GM19328 (cell line): ENCODE data around the gene IDS.
A peak's percentile ranks its signal among the peaks of the same experiment; 100 is the strongest.
"Not testable (repeated sequence)": the region's sequence is repeated elsewhere in the genome, so short reads cannot be mapped to it uniquely, and the experiment has no call there.

Experiments
- ATAC-seq: cut with Tn5 transposase; IDR thresholded peaks from one replicate; pipeline ENCODE4 v1.9.1; 2021; ENCODE audit warnings: mild to moderate bottlenecking, moderate library complexity; ENCODE audit not compliant: unreplicated experiment

IDS gene

DNA sequence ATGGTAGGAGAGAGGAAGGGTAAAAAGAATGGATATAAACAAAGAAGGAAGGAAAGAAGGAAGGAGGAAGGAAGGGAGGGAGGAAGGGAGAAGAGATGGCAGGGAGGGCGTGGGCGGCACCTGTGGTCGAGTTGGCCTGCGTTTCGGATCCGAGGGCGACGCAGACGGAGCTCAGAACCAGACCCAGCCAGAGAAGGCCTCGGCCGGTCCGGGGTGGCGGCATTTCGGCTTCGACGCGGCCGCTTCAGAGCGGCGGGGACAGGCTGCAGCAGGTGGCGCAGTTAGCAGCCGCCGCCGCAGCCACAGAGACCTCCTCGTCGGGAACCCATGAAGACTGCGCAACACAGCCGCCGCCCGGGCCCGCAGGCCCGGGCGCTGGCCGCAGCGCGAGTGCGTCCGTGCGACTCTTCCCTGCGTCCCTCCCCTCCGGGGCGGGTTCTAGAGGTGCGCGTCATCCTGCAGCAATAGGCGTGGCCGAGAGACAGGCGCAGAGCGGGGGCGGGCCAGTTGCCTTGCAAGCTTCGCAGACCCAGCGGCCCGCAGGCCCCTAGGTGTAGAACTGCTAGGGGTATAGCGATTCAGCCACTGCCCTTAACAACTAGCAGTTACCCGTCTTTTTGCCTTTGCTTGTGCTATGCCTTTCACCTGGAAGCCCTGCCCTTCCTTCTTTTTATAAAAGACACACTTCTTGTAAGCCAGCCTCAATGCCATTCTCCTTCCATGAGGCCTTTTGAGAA is at the start of gene IDS:
Gene IDS, minus strand, starts transcription at position 392 of the 737 bp plus-strand sequence. Its CDS starts 169 bp downstream, at position 223.
- ATAC-seq = peak; percentile 81

DNA sequence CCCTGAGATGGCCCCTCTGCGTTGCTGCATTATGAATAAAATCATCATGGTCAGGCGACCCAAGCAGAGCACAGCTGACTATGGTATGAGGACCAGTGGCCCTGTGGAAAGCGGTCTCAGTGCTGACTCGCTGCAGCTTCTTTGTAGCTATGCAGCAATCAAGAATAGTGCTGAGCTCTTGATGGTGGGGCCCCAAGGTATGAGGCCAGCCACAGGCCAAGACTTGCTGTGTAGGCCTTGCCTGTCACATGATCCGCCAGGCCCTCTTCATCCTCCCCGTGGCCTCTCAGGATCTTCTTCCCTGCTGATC is 46.8 kb upstream of the IDS start:
- ATAC-seq = not testable (repeated sequence)

DNA sequence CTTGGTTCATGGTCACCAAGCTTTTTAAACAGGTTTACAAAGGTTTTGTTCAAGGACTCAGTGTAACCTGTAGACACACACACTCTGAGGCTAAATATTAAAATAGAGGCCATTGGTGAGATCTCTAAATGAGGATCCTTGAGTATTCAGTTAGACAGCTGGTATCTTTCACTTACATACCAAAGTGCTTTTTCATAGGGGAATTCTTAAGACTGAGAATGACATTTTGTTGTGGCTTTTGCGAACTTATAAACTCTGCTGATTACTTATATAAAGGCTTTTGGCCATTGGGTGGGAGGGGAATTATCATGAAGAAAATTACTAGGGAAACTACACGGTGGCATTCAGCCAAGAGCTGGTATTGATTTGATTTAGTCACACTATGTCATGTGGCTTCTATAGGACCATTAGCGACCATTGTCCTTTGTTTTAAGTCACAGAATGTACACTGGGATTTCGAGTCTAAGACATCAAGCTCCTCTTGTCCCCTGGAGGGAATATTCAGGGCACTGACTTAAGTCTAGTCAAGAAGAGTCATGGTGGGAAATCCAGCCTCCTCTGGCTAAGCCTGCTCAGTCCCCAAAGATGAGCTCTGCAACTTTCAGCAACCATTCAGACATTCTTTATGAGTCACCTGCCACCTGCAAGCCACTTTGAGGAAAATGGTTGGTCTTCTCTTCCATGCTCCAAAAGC is 46.3 kb upstream of the IDS start:
- not testable (repeated sequence) for ATAC-seq

GRCh38 chrX:149550454-149550853 is 45.3 kb upstream of the IDS start:
- not testable (repeated sequence) for ATAC-seq

DNA sequence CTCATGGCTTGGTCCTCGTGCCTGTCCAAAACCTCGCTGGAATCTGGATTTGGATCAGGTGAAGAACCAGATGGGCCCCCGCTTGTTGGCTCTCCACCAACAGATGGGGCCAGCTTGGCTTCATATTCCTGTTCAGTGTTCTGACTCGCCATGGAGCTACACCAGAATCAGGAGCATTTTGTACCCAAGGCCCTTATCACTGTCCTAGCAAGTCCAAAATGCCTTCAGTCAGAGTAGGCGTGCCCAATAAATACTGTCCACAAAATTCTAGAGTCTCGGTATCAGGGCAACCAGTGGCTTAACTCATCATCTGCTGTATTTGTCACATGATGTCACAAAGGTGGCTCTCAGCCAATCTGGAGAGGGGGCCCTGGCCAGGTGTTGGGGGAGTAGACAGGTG is 44.6 kb upstream of the IDS start, which contains the start of gene HSFX3:
Gene HSFX3, minus strand, starts transcription at position 224 of the 400 bp plus-strand sequence. Its CDS starts 72 bp downstream, at position 152.
- not testable (repeated sequence) for ATAC-seq

- ATAC-seq = not testable (repeated sequence)
Measured at GRCh38 chrX:149547782-149548181, 42.7 kb upstream of the IDS start.

- not testable (repeated sequence) for ATAC-seq
Measured at GRCh38 chrX:149546962-149547361, 41.9 kb upstream of the IDS start.

- not testable (repeated sequence) for ATAC-seq
Measured at GRCh38 chrX:149545545-149546543, 40.7 kb upstream of the IDS start.

GRCh38 chrX:149541521-149542047 is 36.5 kb upstream of the IDS start:
- no peak for ATAC-seq

- peak; percentile 66 for ATAC-seq
Measured at GRCh38 chrX:149540621-149541520, 35.8 kb upstream of the IDS start, which contains the start of gene EOLA1. TSS of gene EOLA1 (plus strand) at chrX:149541012. CDS start at chrX:149545631, 4,619 bp downstream.

DNA sequence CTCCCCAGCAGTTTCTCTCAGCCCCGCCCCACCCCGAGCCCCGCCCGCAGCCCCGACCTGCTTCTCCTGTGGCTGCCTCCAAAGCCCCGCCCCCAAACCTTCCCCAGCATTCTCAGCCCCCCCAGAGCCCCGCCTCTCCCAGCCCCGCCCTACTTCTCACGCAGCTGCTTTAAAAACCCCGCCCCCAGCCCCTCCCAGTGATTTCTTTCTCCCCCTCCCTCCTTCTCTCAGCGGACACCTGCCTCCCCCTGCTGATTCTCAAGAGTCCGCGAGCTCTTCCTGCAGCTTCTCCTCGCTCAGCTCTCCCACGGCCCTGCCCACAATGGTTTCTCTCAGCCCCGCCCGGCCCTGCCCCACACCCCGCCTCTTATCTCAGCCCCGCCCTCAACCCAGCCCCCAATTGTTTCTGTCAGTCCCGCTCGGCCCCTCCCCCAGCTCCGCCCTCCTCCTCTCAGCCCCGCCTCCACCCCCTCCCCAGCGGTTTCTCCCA is 35.1 kb upstream of the IDS start:
- peak; percentile 17 for ATAC-seq

DNA sequence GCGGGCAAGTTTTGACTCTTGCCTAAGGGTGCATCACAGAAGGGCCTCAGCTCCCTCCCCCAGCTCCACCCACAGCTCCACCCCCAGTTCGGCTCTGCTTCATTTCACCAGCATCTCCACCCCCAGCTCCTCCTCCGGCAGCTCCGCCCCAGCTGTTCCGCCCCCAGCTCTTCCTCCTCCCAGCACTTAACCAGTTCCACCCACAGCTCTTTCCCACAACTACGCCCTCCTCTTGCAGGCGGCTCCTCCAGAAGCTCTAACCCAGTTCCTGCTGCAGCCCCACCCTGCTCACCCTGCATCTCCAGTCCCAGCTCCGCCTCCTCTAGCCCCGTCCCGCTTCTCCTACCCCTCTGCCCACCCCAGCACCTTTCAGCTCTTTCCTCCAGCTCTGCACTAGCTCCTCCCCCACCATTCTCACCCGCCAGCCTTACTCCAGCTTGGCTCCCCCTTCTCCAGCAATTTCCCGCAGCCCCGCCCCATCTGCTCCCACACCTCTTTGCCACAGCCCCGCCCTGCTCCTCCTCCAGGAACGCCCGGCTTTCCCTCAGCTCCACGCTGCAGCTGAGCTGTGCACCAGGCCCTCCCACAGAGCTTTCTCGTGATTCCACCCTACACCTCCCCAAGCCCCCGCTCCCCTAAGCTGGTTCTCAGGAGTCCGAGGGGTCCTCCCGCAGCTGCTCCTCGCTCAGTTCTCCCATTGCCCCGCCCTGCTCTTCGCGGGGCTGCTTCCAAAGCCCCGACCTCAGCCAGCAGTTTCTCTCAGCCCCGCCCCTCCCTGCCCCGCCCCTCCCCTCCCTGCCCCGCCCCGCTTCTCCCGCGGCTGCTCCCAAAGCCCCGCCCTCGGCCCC is 34.4 kb upstream of the IDS start:
- ATAC-seq = peak; percentile 39

GRCh38 chrX:149537474-149537873 is 32.4 kb upstream of the IDS start:
- not testable (repeated sequence) for ATAC-seq

DNA sequence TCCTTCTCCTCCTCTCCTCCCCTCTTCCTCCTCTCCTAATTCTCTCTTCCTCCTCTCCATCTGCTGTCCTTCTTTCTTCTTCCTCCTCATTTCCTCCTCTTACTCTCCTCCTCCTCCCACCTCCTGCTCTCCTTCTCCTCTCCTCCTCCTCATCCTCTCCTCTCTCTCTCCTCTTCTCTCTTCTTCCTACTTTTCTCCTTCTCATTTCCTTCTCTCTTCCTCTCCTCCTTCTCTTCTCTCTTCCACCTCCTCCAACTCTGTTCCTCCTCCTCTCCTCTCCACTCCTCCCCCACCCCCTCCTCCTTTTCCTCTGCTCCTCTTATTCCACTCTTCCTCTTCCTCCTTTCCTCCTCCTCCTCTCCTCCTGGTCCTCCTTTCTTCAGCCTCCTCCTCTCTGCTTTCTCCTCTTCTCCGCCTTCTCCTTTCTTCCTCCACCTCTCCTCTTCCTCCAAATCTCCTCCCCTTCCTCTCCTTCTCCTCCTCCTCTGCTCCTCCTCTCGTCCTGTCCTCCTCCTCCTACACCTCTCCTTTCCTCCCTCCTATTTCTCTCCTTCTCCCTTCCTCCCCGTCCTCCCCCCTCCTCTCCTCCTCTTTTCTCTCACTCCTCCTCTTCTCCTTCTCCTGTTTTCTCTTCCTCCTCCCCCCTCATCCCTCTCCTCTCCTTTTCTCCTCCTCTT is 30.0 kb upstream of the IDS start:
- not testable (repeated sequence) for ATAC-seq

GRCh38 chrX:149533999-149534398 is 28.9 kb upstream of the IDS start:
- not testable (repeated sequence) for ATAC-seq

- ATAC-seq = not testable (repeated sequence)
Measured at GRCh38 chrX:149532868-149533267, 27.8 kb upstream of the IDS start.

DNA sequence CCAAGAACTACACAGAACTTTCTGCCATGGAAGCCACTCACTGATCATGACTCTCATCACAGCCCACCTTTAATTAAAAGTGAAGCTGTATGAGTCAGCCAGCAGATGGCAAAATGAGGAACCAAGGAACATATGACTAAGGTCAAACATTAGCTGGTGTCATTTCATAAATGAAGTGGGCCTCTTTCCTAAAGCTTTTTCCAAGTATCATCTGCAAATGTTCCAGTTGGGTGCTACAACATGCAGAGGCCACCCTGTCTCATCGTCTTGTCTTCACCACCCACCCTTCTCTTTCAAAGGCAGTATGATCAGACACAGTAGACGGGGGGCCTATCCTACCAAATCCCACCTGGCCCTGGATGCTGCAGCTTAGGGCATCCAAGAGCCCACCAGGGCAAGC is 26.5 kb upstream of the IDS start:
- no peak for ATAC-seq

GRCh38 chrX:149528381-149528780 is 23.3 kb upstream of the IDS start:
- no peak for ATAC-seq
